KBM-7 (cell line): ENCODE measurements around the gene MDGA2.
A peak's percentile ranks its signal among the peaks of the same experiment; 100 is the strongest.

Experiments used
- DNase-seq: peaks from one replicate; pipeline ENCODE4 v3.0.0-alpha.2; 2015
- in situ Hi-C: fragments of 300-500 bp; cut with MboI; formaldehyde crosslinking; loops from 2 replicates; pipeline ENCODE4 v1.14.3; 2020; ENCODE audit warnings: low sequenced_read_pairs, low pct_unique_long_range_greater_than_20kb, mixed read lengths

The MDGA2 gene

DNA sequence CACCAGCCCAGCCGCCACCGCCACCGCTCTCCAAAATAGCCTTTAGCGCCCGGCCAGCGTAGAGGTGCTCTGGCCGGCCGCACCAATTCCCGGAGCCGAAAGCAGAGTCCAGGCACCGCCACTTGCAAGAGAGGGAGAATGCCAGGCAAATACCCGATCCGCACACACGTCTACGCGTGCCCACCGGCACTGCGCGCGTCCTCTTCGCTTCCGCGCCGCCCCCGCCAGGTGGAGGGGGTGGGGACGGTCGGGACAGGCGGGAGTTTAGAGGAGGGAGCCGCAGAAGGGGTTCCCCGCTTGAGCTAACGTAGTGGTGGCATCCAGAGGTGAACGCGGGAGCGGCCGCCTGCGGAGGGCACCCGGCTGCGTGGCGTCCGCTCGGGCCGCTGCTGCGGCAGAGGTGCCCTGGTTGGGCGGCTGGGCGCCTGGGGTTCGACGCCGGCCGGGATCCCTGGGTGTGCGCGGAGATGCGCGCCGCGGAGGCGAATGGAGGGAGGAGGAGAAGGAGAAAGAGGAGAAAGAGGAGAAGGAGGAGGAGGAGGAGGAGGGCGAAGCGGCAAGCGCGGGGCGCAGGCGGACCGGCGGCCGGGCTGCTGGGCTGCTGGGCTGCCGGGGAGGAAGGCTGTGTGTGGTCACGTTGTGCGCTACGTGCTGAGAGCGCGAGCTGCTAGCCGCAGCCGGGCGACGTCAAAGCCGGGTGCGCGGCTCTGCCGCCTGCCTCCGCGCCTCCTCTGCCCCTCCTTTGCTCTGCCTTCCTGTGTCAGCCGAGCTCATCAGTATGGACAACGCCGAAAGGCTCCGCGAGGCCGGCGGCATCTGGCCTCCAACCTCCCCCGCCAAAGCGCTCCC lies at the start of gene MDGA2:
Gene MDGA2, minus strand, starts transcription at position 140 of the 849 bp plus-strand sequence.
- in situ Hi-C loops: no loop called here
- peak; percentile 1 for DNase-seq

DNA sequence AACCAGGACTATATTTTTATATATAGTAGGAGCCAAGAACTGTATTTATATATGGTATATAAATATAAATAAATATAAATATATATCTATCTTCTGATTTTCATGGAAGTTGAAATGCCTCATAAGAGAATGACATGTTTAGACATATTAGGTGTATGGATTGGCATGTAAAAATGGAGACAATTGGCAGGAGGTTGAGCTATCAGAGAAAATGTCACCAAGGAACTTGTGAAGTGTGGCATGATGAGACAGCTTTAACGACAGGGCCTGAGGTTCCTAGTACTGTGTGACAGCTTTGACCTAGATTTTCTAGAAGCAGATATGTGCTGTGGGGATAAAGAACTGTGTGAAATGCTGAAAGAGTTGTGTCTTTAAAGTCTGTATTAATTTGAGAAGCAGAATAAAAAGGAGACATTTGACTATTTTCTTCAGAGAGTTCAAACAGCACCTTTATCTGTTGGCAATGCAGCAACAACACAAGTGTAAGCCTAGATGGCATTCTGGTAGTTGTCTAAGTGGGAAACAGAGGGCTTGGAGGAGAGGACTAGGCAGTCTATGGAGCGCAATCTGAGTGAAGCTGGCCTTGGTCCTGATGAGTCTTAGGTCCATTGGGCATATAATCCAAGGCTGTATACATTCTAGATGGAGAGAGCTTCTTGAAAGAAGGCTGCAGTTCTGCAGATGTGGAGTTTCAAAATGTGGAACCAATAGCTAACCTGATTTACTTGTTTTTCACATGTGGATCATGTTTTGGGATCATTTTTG lies 47.7 kb upstream of the MDGA2 start:
- DNase-seq: no peak
- in situ Hi-C loops: no loop called here

DNA sequence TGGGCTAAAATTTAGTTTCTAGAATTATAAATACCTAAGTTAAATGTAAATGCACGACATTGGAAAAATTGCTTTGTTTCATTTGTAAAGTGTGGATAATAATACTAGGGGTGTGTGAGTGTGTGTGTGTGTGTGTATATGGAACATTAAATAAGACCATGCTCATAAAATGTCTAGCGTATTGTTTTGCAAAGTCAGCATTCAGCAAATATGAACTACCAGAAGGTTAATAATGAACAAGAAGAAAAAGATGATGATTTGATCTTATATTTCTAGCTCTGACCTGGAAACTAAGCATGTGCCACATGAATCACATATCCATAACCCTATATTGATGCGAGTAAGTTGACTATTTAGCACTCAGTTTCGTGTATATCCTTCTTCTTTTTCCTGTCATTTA lies 44.9 kb upstream of the MDGA2 start:
- in situ Hi-C loops: no loop called here
- DNase-seq: no peak

DNA sequence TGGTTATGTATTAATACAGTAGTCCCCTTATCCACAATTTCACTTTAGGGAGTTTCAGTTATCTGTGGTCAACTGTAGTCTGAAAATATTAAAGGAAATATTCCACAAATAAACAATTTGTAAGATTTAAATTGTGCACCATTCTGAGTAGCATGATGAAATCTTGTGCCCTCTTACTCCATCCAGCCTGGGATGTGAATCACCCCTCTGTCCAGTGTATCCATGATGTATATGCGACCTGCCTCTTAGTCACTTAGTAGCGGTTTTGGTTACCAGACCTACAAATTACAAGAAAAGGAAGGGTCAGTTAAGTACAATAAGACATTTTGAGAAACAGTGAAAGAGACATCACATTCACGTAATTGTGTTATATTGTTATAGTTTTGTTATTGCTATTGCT lies 39.9 kb upstream of the MDGA2 start:
- DNase-seq: no peak
- in situ Hi-C loops: no loop called here

DNA sequence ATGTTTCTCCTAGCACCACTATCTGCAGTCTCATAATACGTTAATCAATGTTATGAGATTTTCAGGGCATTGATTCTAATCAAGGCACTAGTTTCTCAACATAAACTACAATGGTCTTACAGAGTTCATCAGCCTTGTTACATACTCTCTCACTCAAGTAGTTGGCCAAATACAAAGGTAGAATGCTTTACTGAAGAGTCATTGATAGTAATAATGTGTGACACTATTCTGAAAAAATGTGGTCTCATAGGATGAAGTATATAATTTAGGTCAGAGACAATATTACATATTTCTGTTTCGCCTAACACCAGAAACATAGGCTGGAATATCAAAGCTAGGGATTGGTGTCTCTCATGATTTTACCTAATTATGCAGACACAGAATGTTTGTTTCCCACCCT lies 35.2 kb upstream of the MDGA2 start:
- DNase-seq: no peak
- in situ Hi-C loops: no loop called here

DNA sequence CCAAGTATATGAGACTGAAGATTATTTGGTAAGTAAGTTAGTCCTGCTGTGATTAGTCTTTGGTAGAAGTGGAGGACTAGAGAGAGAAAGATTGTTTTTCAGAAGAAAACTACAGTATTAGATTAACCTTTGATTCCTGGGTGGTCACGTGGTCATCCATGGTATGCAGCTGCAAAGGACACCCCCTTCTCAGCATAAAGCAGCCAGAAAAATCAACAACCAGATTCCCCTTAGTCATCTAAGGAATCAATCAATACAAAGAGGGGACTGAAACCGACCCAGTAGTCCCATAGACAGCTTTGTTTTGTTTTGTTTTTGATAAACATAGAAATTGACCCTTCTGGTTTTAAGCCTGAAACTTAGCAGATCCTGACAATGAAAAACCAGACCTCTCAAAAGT lies 30.3 kb upstream of the MDGA2 start:
- in situ Hi-C loops: no loop called here
- DNase-seq: no peak

DNA sequence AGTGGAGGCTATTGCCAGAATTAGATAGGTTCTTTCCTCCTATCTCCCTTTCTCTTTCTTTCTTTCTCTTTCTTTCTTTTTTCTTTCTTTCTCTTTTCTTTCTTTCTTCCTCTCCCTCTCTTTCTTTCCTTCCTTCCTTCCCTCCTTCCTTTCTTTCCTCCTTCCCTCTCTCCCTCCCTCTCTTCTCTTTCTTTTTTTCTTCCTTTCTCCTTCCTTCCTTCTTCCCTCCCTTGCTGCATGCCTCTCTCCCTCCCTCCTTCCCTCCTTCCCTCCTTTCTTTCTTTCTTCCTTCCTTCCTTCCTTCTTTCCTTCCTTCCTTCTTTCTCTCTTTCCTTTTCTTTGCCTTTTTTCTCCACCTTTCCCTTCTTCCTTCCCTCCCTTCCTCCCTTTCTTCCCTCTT lies 16.4 kb upstream of the MDGA2 start:
- in situ Hi-C loops: no loop called here
- DNase-seq: no peak

DNA sequence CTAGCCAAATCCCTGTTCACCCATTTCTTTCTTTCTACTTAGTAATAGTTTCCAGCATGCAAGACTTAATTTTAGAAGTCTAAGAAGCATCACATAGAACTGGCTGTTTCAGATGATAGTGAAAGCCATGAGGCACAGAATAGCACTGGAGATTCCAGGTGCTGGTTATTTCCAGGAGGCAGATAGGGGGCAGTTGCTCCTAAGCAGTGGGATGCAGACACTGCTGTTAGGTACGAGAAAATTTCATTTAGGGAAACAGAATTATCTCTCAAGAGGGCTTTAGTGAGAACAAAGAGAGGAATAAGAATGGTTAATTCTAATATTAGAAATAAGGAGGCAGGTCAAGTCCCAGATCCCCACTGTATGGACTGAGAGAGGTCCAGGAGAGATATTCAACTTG lies 3.6 kb upstream of the MDGA2 start:
- in situ Hi-C loops: no loop called here
- no peak for DNase-seq

DNA sequence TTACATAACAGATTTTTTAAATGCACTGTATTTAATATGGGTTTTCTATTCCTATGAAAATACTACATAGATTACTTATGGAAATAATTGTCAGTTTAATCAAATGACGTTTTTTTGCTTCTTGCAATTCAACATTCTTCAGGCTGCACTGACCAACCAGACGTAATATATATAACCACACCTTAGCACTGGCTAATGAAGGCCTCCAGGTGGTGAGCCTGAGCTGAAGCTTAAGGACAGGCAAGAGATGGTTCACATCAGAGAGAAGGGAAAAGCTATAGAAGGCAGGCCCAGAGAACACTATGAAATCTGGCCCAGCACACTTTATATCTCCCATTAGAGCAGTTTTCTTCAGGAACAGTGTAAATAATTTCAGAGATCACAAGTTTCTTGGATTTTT lies 2.8 kb upstream of the MDGA2 start:
- DNase-seq: no peak
- in situ Hi-C loops: no loop called here

DNA sequence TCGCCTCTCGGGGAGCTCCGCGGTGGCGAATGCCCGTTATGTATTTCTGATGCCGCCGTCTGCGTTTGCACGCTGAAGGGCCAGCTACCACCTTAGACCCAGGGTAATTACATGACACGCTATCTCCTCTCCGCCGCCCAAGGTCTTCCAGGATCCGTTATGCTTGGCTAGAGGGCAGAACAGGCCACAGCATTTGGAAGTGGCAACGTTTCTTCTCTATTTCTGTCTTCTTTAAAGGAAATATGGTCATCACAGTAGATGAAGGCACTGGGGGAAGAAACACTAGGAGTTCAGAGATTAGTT lies 861 bp upstream of the MDGA2 start:
- in situ Hi-C loops: no loop called here
- no peak for DNase-seq

DNA sequence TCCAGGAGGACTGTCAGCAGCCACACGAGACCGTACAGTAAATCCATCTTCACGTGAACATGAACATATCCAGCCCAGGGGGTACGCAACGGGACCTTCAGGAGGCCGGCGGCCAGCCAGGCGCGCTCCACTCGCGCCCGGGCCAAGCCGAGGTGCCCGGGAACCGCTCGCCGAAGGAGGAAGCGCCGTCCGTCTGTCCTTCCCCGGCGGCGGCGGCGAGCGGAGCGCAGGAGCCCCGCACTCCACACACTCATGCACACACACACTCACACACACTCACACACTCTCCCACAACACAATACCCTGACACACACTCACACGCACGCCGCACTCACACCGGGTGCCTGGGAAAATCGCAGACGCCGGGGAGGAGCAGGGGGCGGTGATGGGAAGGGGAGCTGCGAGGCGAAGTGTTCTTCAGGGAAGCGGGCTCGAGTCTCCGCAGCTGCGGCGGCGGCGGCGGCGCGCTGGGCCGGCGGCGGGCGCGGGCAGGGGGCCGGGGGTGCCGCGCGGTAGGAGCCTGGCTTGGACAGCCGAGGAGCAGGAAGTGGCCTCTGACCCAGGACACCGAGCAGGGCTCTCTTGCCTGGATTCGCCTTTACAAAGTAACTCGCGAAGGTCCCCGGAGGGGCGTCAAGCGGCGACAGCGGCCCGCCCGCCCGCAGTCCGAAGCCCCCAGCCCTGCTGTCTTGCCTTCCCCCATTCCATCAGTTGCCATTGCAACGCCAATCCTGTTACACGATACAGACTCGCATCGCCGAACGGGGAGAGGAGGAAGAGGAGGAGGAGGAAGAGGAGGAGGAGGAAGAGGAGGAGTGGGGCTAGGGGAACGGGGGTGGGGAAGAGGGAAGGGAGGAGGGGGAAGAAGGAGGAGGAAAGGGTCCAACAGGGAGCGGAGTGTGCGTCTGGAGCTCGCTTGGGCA lies 601 bp downstream of the MDGA2 start:
- in situ Hi-C loops: no loop called here
- no peak for DNase-seq

DNA sequence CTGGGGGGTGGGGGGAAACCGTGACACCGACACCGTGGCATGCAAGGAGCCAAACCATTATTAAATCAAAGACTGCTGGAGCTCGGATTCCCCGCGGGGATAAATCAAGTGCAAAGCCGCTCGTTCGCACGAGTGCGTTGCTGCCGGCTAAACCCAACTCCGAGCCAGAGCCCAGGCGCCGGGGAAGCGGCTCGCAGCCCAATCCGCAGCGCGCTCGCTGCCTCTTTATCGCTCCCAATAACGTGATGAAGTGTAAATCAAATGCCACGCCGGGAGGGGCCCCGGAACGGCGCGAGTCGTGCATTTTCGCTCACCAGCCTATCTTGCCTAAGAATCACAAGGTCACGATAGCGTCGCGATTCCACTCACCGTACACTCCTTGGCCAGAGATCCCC lies 1.3 kb downstream of the MDGA2 start:
- no peak for DNase-seq
- in situ Hi-C loops: no loop called here

DNA sequence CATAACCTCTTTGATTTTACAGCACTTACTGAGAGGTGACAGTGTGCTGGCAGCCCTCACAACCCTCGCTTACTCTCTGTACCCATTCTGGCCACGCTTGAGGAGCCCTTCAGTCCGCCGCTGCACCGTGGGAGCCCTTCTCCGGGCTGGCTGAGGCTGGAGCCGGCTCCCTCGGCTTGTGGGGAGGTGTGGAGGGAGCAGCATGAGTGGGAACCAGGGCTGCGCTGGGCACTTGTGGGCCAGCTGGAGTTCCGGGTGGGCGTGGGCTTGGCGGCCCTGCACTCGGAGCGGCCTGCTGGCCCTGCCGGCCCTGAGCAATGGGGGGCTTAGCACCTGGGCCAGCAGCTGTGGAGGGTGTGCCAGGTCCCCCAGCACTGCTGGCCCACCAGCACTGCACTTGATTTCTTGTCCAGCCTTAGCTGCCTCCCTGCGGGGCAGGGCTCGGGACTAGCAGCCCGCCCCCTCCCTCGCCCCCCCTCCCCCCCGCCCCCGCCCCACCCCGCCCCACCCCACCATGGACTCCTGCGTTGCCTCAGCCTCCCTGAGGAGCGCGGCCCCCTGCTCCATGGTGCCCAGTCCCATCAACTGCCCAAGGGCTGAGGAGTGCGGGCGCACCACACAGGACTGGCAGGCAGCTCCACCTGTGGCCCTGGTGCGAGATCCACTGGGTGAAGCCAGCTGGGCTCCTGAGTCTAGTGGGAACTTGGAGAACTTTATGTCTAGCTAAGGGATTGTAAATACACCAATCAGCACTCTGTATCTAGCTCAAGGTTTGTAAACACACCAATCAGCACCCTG lies 9.9 kb downstream of the MDGA2 start:
- in situ Hi-C loops: no loop called here

DNA sequence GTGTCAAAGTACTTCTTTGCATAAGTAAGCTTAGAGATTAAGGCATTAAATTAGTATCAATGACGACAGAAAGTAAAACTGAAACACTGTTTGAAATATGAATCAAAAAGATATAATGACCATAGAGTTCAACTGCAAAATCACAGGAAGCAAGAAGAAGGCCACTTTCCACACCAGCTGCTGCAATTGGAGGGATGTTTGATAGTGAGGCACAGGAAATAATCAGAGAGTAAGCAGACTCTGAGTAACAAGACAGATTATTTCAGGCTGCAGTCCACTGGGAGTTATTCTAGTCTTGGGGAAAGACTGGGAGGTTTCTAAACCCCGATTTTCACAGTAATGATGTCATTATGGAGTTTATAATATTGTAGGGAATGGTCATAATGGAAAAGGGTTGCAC lies 12.9 kb downstream of the MDGA2 start:
- no peak for DNase-seq
- in situ Hi-C loops: no loop called here

More for the DNA sequence above, 9.9 kb downstream of the MDGA2 start:
- DNase-seq: no peak

DNA sequence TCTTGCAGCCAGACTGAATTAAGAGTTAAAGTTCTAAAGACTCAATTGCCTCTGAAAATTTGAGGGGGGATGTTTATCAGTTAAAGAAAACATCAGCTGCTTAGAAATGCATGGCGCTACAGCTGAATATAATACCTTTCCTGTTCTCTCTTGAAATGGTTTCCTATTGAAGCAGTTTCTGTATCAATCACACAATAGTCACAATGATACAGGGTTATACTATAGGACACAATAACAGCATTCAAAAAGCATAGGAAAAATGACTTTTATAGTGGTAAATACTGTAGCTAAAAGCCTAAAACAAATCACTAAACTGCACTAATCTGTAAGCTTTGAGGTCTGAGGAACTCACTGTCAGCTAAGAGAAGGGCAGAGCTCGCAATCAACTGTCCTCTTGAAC lies 15.2 kb downstream of the MDGA2 start:
- DNase-seq: no peak
- in situ Hi-C loops: no loop called here

DNA sequence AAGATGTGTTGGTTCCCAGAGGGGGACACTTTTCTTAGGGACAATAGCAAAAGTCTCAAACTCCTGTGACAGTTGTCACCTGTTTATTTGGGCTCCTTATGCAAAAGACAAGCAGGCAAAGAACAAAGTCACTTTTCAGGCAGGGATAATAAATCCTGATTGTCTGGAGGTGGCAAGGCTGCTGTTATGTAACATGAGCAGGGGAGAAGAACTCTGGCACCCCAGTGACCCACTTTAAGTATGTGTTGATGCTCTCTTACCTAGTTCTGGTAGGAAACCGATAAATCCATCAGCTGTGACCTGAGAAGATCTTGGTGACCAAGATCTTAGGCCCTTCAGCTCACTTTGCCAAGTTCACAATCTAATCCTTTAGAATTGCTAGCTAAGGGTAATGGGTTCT lies 17.4 kb downstream of the MDGA2 start:
- DNase-seq: no peak
- in situ Hi-C loops: no loop called here

DNA sequence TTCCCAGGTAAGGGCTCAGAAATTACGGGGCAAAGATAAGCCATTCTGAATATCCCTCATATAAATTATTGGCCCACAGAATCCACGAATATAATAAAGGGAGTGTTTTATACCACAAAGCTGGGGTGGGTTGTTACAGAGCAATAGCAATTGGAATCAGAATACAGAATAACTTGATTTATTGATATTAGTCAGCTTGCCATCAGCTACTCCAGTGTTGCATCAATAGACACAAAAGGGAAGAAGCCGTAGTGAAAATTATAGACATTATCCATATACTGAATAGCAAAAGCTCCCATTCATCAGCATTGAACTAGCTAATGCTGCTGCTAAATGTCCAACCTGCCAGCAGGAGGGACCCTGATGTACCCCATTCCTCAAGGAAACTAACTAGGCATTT lies 18.3 kb downstream of the MDGA2 start:
- in situ Hi-C loops: no loop called here
- DNase-seq: no peak

DNA sequence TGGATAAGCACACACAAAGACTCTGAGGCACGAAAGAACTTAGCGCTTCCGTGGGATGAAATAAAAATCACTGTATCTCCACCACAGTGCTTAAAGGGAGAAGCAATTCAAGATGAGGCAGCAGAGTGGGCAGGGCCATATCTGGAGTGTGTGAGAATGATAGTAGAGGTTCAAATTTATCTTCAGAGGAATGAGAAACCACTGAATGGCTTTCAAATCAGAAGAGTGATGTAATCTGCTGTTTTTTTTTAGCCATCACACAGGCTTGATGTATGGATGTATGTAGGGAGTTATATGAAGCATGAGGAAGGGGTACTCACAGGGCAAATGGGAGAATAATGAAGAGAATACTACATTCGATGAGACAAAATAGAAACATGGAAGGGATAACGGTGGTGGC lies 24.1 kb downstream of the MDGA2 start:
- in situ Hi-C loops: no loop called here
- no peak for DNase-seq

DNA sequence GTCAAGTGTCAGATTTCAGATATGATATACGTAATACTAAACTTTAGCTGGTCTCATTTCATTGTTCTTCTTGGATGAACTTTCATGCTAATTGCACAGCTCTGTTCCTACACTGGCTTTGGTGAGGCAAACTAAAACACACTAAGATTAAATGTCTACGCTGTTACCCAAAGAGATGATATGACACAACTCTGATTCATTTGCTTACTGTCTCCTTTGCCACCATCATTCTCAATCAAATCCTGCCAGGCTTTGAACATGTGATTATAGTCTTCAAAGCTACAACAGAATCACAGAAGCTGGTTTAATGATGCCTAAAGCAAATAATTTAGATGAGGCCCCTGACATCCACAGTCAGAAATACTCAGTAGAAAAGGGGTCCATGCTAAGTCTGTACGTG lies 37.7 kb downstream of the MDGA2 start:
- in situ Hi-C loops: no loop called here
- DNase-seq: no peak
